GM12878 (cell line): ENCODE results near the gene TMA16. TPM values are rescaled to one million over a fixed set of nuclear protein-coding genes. Genes with fewer than 3 reads are reported as not detected.
"Not testable (repeated sequence)": the region's sequence is repeated elsewhere in the genome, so short reads cannot be mapped to it uniquely, and the experiment has no call there.

Source experiments
- ATAC-seq: fragments of 200-7000 bp; cut with Tn5 transposase; 3 replicates; pipeline ENCODE4 v1.9.1; 2020; ENCODE audit warnings: mild to moderate bottlenecking, moderate library complexity
- BruUV-seq: library from RNA; stranded (reverse); fragments of 400-500 nt; replicated peaks from 2 replicates; lab custom pipeline; 2021; lab: Mats Ljungman, UMichigan
- CTCF ChIA-PET: fragments of 300-600 bp; sonication (Branson Sonifier 250); formaldehyde crosslinking; extraction: SDS; loops from one replicate; lab custom pipeline; 2021; ENCODE audit warnings: inconsistent platforms; lab: Yijun Ruan, JAX
- POLR2A ChIA-PET: fragments of 350-600 bp; formaldehyde crosslinking; extraction: SDS; loops from one replicate; lab custom pipeline; 2021; ENCODE audit warnings: inconsistent platforms; lab: Charles Lee
- RAD21 ChIA-PET: fragments of 300-600 bp; sonication (Branson Sonifier 250); formaldehyde crosslinking; loops from one replicate; lab custom pipeline; 2023; ENCODE audit warnings: antibody characterized with exemption; ENCODE audit not compliant: unreplicated experiment; lab: Charles Lee
- SMC1A ChIA-PET: fragments of 300-600 bp; sonication (Branson Sonifier 250); formaldehyde crosslinking; loops from one replicate; lab custom pipeline; 2023; ENCODE audit not compliant: unreplicated experiment, uncharacterized antibody; lab: Charles Lee
- DNase-seq: peaks from one replicate; pipeline ENCODE4 v3.0.0-alpha.2; 2011; ENCODE audit warnings: low read depth, low spot score
- FAIRE-seq: peaks from 3 replicates; lab custom pipeline; 2011; peaks lifted over from hg19 to GRCh38; lab: Jason Lieb, UNC
- H2AFZ ChIP-seq: 2 replicates; pipeline ENCODE4 v1.6.0; 2011; ENCODE audit warnings: low read depth, low read length, control low read depth; ENCODE audit not compliant: control insufficient read depth
- H3K27ac ChIP-seq: 2 replicates; pipeline ENCODE4 v1.5.1; 2011; ENCODE audit warnings: control low read depth; ENCODE audit not compliant: control insufficient read depth, insufficient read depth
- H3K27me3 ChIP-seq, 2 experiments: replicated peaks in 1 of 2; 2 replicates each; pipeline versions ENCODE4 v1.6.0 to v1.6.1; 2011; ENCODE audit warnings: low read length in 1 of 2; ENCODE audit not compliant: control insufficient read depth in 2 of 2, insufficient read depth in 2 of 2
- H3K36me3 ChIP-seq, 2 experiments: 2 replicates each; pipeline ENCODE4 v1.5.1; 2011; ENCODE audit warnings: low read length in 1 of 2; ENCODE audit not compliant: control insufficient read depth in 2 of 2, insufficient read depth in 2 of 2
- H3K4me1 ChIP-seq: 2 replicates; pipeline ENCODE4 v1.6.1; 2011; ENCODE audit warnings: mild to moderate bottlenecking, low read length, moderate library complexity, mixed read lengths; ENCODE audit not compliant: control insufficient read depth, insufficient read depth
- H3K4me2 ChIP-seq: 2 replicates; pipeline ENCODE4 v1.6.0; 2011; ENCODE audit warnings: control low read depth; ENCODE audit not compliant: control insufficient read depth, insufficient read depth
- H3K4me3 ChIP-seq: fragments of 200-600 bp; sonication (generic); 2 replicates; pipeline ENCODE4 v1.5.1; 2016
- H3K79me2 ChIP-seq: 2 replicates; pipeline ENCODE4 v1.6.0; 2011; ENCODE audit warnings: low read length; ENCODE audit not compliant: control insufficient read depth, insufficient read depth
- H3K9ac ChIP-seq: 2 replicates; pipeline ENCODE4 v1.8.0; 2011; ENCODE audit warnings: low read length, control low read depth, mixed read lengths; ENCODE audit not compliant: control insufficient read depth, insufficient read depth
- H3K9me3 ChIP-seq: replicated peaks from 3 replicates; pipeline ENCODE4 v1.5.1; 2011; ENCODE audit warnings: mild to moderate bottlenecking, low read length; ENCODE audit not compliant: control insufficient read depth, insufficient read depth
- H4K20me1 ChIP-seq: 2 replicates; pipeline ENCODE4 v1.6.0; 2011; ENCODE audit not compliant: control insufficient read depth, insufficient read depth
- PBX3 ChIP-seq: IDR thresholded peaks from 2 replicates; pipeline ENCODE4 v1.6.1; 2011; ENCODE audit warnings: mild to moderate bottlenecking, low read depth, low read length, moderate library complexity; ENCODE audit not compliant: insufficient replicate concordance
- PML ChIP-seq: IDR thresholded peaks from 2 replicates; pipeline ENCODE4 v1.6.1; 2012; ENCODE audit warnings: low read length, inconsistent platforms
- PRDM15 ChIP-seq: fragments of 450-650 bp; formaldehyde crosslinking; IDR thresholded peaks from 2 replicates; pipeline ENCODE4 v1.4.0; 2020; ENCODE audit warnings: mild to moderate bottlenecking, moderate library complexity
- RFX5 ChIP-seq: IDR thresholded peaks from 2 replicates; pipeline ENCODE4 v1.6.1; 2011; ENCODE audit warnings: low read depth, low read length, improper control_type of control experiment
- SRF ChIP-seq, 2 experiments: IDR thresholded peaks; 2 replicates each; pipeline ENCODE4 v1.6.1; 2011; ENCODE audit warnings: low read depth in 2 of 2, low read length in 2 of 2, mild to moderate bottlenecking in 1 of 2, moderate library complexity in 1 of 2
- WRNIP1 ChIP-seq: IDR thresholded peaks from 2 replicates; pipeline ENCODE4 v1.6.1; 2011; ENCODE audit warnings: low read depth, low read length, improper control_type of control experiment, borderline replicate concordance
- ZZZ3 ChIP-seq: IDR thresholded peaks from 2 replicates; pipeline ENCODE4 v1.6.1; 2011; ENCODE audit warnings: low read depth; ENCODE audit not compliant: control insufficient read depth, insufficient read length
- WGBS: methylation state at CpG from one replicate; pipeline ENCODE4 v1.1.6; 2016; ENCODE audit warnings: low lambda C conversion rate; ENCODE audit not compliant: insufficient replicate concordance, insufficient coverage; ENCODE audit errors: missing lambda C conversion rate; 5-methylcytosine and 5-hydroxymethylcytosine counted together
- in situ Hi-C: fragments of 300-500 bp; cut with MboI; formaldehyde crosslinking; loops from 9 replicates; pipeline ENCODE4 v1.14.3; 2018; ENCODE audit warnings: mixed read lengths
- intact Hi-C: fragments of 100-400 bp; cut with micrococcal nuclease; formaldehyde crosslinking; loops from one replicate; pipeline ENCODE4 v1.14.2; 2022; ENCODE audit not compliant: unreplicated experiment
- polyA plus RNA-seq, 11 experiments: library from polyadenylated mRNA; depleted of rRNA in 4 of 11; unstranded in 6 of 11; stranded (reverse) in 5 of 11; fragments of >200 nt; fragmentation: Nextera tagmentation in 4 of 11; fragmentation: Illumina TruSeq in 1 of 11; extraction: Ambion mirVana in 4 of 11; extraction: Trizol in 1 of 11; gene quantifications; 1 replicate in 1 of 11; 2 replicates in 10 of 11; pipeline versions ENCODE4 v1.2.1 to v1.2.3, GENCODE V29; 2011 to 2016; ENCODE audit warnings: inconsistent platforms in 2 of 11, missing spikeins in 2 of 11, low read depth in 1 of 11
- total RNA-seq, 4 experiments: library from RNA; depleted of rRNA in 3 of 4; stranded (reverse); fragments of >200 nt in 3 of 4; fragmentation: Illumina TruSeq in 1 of 4; extraction: Trizol in 1 of 4; gene quantifications; 2 replicates each; pipeline versions ENCODE4 v1.2.1 to v1.2.3, GENCODE V29; 2013 to 2021

Gene TMA16
- total and polyA plus RNA-seq, 10 of the 15 experiments (the other 5 are each of a cell fraction or from before 2014, with no cell fraction given), result 37.9 to 91.0 (median 55.8) TPM

DNA sequence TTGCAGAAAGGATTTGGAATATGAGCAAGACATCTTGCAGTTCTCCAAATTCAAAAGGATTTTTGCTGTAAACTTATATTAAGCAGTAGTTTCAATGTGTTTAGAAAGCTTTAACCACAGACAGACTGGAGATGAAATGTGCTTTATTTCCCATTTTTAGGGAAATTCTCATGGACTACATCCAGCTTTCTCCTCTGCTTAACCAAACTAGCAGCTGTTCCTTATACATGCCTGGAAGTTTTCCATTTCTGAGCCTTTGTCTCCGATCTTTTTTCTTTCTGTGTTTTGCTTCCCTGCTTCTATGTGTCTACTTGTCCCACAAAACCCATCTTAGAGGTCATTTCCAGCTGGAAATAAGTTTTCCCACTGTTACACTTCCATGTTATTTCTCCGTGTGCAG, 41.6 kb downstream of the TMA16 start (continued):
- TF ChIP-seq ZZZ3 (no peak), PRDM15 (no peak), PML (no peak)

DNA sequence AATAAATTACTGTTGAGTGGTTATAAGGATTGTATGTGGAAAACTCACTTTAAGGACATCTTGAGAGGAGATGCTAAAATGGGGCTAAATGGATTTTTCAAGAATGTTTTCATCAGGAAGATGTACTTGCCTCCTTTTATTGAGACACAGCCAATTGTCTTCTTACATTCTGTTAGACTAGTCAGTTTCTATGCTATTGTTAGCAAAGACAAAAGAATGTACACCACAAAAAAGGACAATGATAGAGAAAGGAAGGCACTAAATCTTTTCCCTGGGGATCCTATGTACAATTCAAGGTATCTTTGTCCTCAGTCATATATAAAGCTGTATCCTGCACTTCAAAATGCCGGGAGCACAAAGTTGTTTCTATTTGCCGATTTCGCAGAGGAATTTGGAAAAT, 42.6 kb downstream of the TMA16 start:
- ATAC-seq (no peak), DNase-seq (no peak), FAIRE-seq (no peak)
- Histone ChIP-seq H3K79me2 (no peaks in the 10 kb centered on the region), H4K20me1 (no peaks in the 10 kb centered on the region), H3K27ac (no peak overlapping the region), H2AFZ (no peak overlapping the region), H3K36me3 (no peaks in the 10 kb centered on the region), H3K27me3 (no peaks in the 10 kb centered on the region), H3K9me3 (no peaks in the 10 kb centered on the region), H3K4me1 (no peaks in the 10 kb centered on the region), H3K4me2 (no peak overlapping the region), H3K9ac (no peak overlapping the region), H3K4me3 (no peak overlapping the region)
- POLR2A ChIA-PET, result no interaction called here
- RAD21 ChIA-PET, result no interaction called here
- BruUV-seq, result no TSS peak
- WGBS, result 96% methylated on average over 3 of the region's 3 CpGs
- intact Hi-C loops, result no loop called here
- SMC1A ChIA-PET, result interaction anchor here (0.5 kb wide), 1 partner anchor 12 kb away, joined by 3 read pairs; no protein-coding TSS in a partner anchor
- TF ChIP-seq WRNIP1 (no peak), PBX3 (no peak), RFX5 (0 out of 2 replicates have a peak, but pooled peaks have one; percentile 51), SRF (IDR thresholded peaks at IDR 0.05; ENCODE audit: low read depth in 2 of 2, low read length in 2 of 2) (no peak)
- in situ Hi-C loops, result no loop called here
- CTCF ChIA-PET, result interaction anchor here (0.6 to 6.2 kb wide), 4 partner anchors 12 to 1040 kb away, joined by 3 to 57 read pairs (median 4); no protein-coding TSS in a partner anchor

DNA sequence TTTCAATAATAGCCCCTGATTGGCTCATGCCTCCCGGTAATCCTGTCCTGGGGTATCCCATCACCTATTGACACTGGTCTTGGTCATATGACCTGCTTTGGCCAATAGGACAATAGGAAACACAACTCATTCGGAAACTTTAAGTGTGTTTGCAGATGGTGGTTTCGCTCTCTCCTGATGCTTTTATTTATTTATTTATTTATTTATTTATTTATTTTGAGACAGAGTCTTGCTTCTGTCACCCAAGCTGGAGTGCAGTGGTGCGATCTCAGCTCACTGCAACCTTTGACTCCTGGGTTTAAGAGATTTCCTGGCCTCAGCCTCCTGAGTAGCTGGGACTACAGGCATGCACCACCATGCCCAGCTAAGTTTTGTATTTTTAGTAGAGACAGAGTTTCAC, 44.3 kb downstream of the TMA16 start:
- H3K36me3 ChIP-seq, H3K4me3 ChIP-seq, H3K27ac ChIP-seq, POLR2A ChIA-PET, H3K4me1 ChIP-seq, H3K9me3 ChIP-seq, intact Hi-C loops, DNase-seq, H3K4me2 ChIP-seq, H4K20me1 ChIP-seq, H3K9ac ChIP-seq, H3K27me3 ChIP-seq, in situ Hi-C loops, BruUV-seq, FAIRE-seq, ATAC-seq, H3K79me2 ChIP-seq, H2AFZ ChIP-seq: not testable (repeated sequence)
- ChIA-PET SMC1A (interaction anchor here (0.6 to 3.2 kb wide), 10 partner anchors 9 to 216 kb away, joined by 3 to 15 read pairs (median 4); partner anchors contain the start of gene TMA16), RAD21 (interaction anchor here (1.0 to 1.2 kb wide), 2 partner anchors 11 to 57 kb away, joined by 3 to 12 read pairs; no protein-coding TSS in a partner anchor), CTCF (interaction anchor here (0.5 to 6.2 kb wide), 9 partner anchors 8 to 770 kb away, joined by 3 to 57 read pairs (median 4); no protein-coding TSS in a partner anchor)
- 86% methylated on average over 4 of the region's 4 CpGs for WGBS
